ENCODE measurements around the gene PPFIA1.

The PPFIA1 gene

DNA sequence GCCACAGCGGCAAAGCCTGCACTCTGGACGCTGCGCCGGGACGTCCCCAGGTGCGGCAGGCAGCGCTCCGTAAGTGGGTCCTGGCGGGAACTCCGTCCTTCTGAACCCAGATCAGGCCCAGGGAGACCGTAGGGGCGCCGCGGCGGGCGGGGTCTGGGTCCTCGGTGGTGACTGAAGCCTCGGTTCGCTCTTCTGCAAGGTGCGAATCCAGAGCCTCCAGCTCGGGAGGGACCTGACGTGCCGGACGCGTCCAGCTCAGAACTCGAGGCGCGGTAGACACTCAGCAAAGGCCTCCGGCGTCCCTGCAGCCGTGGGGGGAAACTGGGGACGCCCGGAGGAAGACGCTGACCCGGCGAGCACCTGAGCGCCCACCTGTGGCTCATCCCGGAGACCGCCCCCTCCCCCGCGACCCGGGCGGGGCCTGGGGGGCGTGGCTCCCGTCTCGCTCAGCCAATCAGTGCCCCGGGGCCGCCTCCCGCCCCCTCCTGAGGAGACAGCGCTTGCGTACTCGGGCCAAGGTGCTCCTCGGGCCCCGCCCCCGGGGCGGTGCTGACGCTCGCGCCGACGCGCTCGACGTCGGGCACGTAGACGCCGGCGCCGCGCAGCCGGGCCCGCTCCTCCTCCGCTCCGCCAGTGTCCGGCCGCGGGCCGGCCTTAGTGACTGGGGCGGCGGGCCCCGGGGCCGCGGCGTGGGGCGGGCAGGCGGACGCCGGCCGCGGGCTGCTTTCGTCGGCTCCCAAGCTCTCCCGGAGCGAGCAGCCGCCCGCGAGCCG lies at the start of gene PPFIA1:
TSS of gene PPFIA1 (plus strand) at position 587 of the 773 bp plus-strand sequence. CDS start 1,483 bp downstream, outside the sequence.
- DNase-seq (ENCODE audit: low read depth in 2 of 2), result peak; percentile 91 to 92

- DNase-seq (ENCODE audit: low read depth in 2 of 2), result no peak
Observed at GRCh38 chr11:70220920-70221319, 49.6 kb upstream of the PPFIA1 start.

DNA sequence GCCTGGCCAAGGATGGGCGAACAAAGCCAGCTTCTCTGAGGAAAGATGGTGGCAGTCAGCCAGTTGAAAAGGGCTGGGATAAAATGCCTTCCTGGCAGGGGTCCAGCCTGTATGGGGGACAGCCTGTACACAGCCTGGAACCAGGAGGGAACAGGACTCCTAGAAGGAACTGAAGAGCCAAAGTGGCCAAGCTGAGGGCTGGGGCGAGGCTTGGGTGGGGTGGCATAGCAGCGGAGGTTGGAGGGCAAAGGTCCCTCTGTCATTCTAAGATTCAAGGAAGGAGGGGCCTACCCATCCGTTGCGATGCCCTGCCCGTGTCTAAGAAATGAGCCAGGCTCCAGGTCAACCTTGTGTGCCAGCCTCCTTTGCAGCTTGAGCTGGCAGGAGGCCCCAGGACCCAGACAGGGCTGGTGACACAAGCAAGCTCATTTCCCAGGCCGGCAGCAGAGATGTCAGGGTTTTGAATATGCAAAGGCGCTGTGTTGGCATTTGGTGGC lies 44.8 kb upstream of the PPFIA1 start:
- DNase-seq (ENCODE audit: low read depth in 2 of 2), result no peak

DNA sequence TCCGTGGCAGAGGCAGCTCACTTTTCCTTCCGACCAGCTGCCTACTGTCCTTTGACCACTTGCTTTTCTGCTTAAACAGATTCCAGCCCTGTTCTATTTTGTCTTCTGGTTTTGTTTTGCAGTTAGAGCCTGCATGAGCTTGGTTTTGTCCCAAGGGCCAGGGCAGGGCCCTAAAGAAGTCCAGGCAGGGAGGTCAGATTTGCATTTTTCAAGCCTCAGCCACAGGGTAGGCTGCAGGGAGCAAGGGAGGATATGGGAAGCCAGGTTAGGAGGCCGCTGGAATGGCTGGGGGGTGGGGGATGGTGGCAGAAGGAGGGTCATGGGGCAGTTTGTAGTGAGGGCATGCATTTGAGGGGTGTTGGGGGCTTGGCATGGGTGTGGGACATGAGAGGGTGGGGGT lies 44.3 kb upstream of the PPFIA1 start:
- no peak for DNase-seq (ENCODE audit: low read depth in 2 of 2)

DNA sequence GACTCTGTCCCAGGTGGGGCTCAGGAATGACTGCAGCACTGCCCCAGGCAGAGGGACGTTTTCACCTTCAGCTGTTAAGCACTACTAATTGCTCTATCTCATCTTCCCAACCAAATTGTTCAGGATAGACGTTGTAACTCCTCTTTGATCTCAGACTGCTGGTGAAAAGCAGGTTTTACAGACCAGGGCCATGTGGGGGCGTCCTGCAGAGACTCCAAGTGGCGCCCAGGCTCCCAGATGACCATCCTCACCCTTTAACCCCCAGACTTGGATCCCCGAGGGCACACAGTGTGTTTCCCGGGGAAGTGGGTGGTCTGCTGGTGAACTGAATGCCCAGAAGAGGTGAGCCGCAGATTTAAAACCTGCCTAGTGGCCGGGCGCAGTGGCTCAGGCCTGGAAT lies 43.5 kb upstream of the PPFIA1 start:
- DNase-seq (ENCODE audit: low read depth in 2 of 2), result no peak

- no peak for DNase-seq (ENCODE audit: low read depth in 2 of 2)
Observed at GRCh38 chr11:70229737-70230136, 40.8 kb upstream of the PPFIA1 start.

GRCh38 chr11:70230151-70230839 lies 40.2 kb upstream of the PPFIA1 start:
- DNase-seq (ENCODE audit: low read depth in 2 of 2), result no peak

- DNase-seq (ENCODE audit: low read depth in 2 of 2), result no peak
Observed at GRCh38 chr11:70230840-70231710, 39.4 kb upstream of the PPFIA1 start.

DNA sequence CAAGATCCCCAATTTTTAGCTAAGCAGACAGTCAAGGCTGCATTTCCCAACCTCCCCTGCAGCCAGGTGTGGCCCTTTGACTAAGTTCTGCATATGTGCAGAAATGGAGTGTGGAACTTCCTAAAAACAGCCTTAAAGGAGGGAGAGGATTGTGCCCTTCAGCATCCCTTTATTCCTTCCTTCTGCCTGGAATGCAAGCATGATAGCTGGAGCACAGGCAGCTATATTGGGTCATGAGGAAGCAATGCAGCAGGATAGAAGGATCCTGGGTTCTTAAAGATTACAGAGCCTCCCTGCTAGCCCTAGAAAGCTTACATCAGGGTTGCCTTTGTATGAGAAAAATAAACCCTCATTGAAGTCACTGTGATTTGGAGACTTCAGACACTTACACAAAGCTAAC lies 37.5 kb upstream of the PPFIA1 start:
- DNase-seq (ENCODE audit: low read depth in 2 of 2), result no peak

DNA sequence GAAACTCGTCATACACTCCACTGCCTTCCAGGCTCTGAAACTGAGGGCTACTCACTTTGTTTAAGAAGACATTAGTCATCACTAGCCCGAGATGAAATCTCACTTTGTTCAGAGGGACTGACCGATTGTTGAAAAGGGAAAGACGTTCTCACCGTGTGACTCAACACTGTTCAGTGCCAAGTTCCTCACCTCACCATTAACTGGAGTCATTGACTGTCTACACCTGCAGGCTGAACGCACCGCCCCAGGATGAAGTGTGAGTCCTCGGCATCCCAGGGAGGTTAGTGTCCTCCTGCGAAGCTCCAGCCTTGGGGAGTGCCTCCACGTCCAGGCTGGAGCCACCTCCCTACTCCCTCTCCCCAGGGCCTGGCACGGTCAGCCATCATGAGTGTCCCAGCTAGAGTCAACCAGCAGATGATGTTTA lies 37.0 kb upstream of the PPFIA1 start:
- no peak for DNase-seq (ENCODE audit: low read depth in 2 of 2)

GRCh38 chr11:70233962-70234361 lies 36.5 kb upstream of the PPFIA1 start:
- no peak for DNase-seq (ENCODE audit: low read depth in 2 of 2)

DNA sequence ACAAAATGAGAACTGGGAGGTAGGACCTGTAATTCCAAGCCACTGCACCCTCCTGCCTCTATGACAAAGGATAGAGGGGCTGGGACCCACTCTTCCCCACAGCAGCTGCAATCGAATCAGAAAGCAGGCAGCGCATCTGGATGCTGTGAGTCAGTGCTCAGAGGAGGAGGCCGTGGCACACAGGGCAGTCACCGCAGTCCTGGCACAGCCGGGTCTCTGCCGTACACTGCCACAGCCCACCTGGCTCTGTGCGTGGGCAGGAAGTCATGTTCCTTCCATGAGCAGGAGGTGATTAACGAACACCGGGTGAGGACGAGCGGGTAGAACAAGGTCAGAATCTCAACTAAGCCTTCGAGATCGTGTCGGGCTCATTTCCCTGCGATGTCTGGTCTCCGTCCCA lies 30.2 kb upstream of the PPFIA1 start:
- no peak for DNase-seq (ENCODE audit: low read depth in 2 of 2)

DNA sequence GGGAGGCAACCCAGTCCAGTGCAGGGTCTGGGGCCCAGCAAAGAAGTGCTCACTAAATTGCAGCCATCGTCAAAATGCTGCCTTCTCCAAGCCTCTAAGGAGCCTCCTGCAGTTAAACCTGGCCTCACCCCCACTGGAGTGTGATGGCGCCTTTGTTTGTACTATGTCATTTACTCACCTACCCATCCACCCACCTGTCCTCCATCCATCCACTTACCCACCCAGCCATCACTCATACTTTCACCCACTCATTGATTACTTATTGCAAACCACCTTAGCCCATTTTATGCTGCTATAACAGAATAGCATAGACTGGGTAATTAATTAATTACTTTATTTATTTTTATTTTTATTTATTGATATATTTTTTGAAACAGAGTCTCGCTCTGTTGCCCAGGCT lies 28.8 kb upstream of the PPFIA1 start:
- no peak for DNase-seq (ENCODE audit: low read depth in 2 of 2)

DNA sequence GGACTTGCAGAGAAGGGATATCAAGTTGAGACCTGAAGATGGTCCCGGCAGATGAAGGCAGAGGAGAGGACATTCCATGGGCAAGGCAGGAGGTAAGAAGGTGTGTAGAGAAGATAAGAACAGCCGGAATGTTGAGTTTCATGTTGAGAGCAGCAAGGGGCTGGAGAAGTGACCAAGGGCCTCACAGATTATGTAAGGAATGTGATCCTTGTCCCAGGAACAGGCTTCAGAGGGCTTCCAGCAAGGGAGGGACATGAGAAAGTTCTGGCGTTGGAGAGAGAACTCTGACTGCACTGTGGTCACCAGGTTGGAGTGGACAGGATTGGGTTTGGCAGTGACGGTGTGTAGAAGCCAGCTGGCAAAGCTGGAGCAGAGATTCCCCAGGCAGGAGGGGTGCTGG lies 27.6 kb upstream of the PPFIA1 start:
- DNase-seq (ENCODE audit: low read depth in 2 of 2), result no peak

- no peak for DNase-seq (ENCODE audit: low read depth in 2 of 2)
Observed at GRCh38 chr11:70243912-70244652, 26.4 kb upstream of the PPFIA1 start.

GRCh38 chr11:70244698-70245097 lies 25.8 kb upstream of the PPFIA1 start:
- no peak for DNase-seq (ENCODE audit: low read depth in 2 of 2)

- no peak for DNase-seq (ENCODE audit: low read depth in 2 of 2)
Observed at GRCh38 chr11:70246196-70246595, 24.3 kb upstream of the PPFIA1 start.

- no peak for DNase-seq (ENCODE audit: low read depth in 2 of 2)
Observed at GRCh38 chr11:70247042-70247709, 23.3 kb upstream of the PPFIA1 start.

DNA sequence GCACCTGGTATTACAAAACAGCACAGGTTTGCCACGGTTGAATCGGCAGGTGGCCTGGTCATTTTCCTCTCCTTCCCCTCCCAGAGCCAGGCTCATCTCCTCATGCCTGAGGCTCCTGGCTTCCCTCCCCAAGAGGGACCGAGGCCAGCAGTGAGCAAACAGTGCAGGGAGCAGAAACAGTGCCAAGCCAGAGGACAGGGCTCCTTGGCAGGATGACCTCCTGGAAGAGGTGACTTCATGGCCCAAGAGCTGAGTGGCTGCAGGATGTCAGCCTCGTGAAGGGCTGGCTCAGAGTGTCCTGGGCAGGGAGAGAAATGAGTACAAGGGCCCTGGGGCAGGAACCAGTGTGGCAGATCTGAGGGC lies 22.8 kb upstream of the PPFIA1 start:
- DNase-seq (ENCODE audit: low read depth in 2 of 2), result no peak

DNA sequence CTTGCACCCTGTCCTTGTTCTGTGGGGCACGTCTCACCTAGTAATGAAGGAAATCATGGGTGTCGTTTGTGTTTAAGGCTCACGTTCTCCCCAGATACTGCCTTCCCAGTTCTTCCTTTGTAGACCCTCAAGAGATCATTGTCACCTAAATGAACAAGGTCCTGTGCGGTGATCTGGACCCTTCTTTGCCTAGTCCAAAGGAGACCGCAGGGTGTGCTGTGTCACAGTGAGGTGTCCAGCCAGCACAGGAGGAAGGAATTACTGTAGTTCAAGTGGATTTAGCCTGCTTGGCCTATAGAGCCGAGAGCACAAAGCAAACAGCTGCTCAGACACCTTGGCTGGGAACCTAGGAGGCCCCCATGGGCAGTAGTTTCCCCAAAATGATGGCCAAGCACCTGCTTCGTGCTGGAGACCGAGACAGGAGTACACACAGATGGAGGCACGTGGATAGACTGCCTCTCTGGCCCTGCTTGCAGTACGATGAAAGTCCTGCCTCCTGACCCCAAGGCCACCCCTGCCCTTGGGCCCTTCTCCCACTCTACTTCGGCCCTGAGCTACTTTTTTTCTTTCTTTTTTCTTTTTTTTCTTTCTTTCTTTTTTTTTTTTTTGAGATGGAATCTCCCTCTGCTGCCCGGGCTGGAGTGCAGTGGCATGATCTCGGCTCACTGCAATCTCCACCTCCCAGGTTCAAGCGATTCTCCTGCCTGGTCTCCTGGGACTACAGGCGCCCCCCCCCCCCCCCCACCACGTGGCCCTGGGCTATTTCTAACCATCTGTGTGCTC lies 19.4 kb upstream of the PPFIA1 start:
- no peak for DNase-seq (ENCODE audit: low read depth in 2 of 2)

All from activated CD8-positive, alpha-beta memory T cell treated with anti-CD3 and anti-CD28 coated beads for 4 hours (primary cell).